Retina (tissue), 1 donor: ENCODE data around the gene AGMO.

Experiments
- DNase-seq: peaks from one replicate; pipeline ENCODE4 v3.0.0-alpha.2; 2016

The AGMO gene

DNA sequence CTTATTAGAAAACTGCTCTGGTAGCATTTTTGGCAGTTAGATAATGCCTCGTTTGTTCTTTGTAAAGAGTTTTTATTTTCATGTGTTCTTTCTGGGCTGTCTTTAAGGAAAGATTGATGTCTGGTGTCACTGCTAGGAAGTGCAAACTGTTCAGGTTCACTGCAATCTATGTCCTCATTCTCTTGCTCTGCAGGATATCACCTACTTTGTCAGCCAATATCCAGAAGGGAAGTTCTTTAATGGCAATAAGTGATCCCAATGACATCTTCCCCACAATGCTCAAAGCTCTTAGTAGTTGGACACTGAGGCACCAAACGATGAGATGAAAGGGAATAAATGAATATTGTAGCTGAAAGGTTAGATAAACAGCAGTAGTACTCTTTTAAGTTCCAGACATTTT lies 115.1 kb downstream of the AGMO start:
- DNase-seq: no peak

DNA sequence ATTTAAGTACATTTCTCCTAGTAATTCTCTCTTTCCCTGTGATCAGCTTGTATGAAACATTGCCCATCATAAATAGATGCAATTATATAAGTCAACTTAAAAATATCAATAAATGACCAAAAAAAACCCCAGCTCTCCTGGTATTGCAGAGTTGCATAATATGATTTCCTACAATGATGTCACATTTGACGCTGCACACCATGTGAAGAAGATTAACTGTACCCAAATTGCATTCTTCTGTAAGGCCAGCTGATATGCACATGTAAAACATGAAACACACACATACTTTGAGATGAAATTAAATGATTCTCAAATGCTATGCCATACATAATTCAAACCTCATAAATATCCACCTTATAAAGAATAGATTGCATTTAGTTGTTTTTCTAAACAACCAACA lies 115.5 kb downstream of the AGMO start:
- no peak for DNase-seq

DNA sequence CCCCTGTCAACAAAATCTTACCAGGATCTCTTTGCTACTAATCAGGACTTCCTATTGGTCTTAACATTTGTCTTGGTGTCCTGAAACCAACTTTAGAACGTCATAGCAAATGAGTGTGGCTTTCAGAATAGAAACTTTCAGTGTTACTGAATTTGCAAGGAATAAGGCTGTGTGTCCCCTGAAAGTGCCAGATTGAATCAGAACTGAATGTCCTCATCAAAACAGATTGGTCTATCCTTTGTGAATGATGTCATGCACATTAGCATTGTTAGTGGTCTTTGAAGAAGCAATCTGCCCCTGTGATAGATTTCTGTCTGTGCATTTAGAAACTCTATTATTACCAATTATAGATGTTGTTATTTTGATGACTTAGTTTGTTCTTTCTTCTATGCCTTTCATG lies 119.9 kb downstream of the AGMO start:
- DNase-seq: no peak

DNA sequence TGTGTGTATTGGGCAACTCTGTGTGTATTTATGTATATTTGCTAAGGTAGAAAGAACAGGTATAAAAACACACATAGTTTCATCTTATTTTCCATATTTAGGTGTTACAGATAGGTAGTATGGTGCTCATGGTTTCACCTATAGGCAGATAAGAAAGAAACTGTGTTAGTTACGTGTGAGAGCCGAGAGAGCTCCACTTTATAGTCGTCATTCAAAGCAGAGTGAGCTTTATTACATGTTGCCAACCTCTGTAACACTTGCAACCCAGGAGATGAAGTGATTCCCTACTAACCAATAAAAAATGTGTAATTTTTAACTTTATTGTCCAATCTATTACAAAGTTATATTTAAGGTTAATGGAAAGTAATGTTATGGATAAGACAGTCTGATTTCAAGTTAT lies 121.3 kb downstream of the AGMO start:
- no peak for DNase-seq

DNA sequence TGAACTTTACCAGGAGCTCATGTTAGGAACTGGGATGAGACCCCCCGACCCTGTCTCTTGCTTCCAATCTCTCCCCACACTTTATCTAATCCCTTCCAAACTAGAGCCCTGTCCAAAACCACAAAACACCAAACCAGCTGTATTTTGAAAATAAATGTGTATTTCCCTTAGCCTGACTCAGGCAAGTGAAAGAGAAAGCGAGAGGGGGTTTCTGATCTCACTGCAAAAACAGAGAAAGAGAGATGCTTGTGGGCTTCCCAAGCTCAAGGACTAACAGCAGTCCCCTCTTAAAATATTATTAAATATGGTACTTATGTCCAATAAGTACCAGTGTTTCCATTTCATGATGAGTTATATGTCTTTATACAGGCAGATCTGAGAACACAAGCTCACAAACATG lies 122.0 kb downstream of the AGMO start:
- DNase-seq: no peak

DNA sequence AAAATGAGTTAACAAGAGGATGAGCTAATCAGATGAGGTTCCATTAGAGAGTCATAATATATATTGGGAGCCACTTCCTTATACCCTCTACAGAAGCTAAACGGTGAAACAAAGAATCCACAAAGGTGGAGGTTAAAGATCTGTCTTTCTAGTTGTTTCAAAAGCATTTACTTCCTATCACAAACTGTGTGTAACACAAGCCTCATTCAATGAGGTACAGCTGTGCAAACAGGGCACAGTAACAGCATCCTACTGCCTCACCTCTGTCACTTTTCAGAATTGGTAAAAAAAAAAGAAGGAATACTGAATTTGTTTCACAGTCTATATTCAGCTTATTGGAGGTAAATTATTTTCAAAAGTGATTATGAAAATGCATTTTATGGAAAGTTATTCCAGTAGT lies 128.7 kb downstream of the AGMO start:
- no peak for DNase-seq

DNA sequence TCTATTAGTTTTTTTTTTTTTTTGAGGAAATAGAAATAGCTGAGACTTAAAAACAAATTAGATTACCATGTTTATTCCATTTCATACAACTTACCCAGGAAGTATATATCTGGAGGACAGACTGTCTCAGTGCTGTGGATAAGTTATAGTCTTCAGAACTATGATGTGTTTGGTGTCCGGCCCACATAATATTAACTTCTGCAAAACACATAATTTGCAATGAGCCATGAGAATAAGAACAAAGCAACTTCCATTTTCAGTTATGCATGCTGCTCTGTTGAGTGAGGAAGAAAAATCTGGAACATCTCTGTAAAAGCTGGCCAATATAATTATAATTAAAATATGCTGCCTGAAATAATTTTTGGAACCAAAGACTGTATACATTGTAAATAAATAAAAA lies 130.9 kb downstream of the AGMO start:
- no peak for DNase-seq

DNA sequence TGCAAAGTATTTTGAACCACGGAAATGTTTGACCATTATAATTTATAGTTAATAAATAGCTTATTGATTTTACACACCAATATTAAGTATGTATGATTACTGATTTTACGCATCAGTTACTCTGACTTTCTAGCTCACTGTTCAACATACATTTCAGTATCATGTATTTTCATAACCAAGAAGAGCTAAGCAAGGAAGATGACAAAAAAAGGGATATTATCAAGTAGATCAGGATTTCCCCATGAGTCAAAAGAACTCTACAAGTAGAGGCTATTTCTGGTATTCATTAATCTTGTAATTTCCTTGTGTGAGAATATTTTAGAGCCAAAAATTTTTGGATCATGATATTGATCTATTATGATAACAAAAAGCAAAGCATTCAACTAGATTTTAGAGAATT lies 131.6 kb downstream of the AGMO start:
- no peak for DNase-seq

DNA sequence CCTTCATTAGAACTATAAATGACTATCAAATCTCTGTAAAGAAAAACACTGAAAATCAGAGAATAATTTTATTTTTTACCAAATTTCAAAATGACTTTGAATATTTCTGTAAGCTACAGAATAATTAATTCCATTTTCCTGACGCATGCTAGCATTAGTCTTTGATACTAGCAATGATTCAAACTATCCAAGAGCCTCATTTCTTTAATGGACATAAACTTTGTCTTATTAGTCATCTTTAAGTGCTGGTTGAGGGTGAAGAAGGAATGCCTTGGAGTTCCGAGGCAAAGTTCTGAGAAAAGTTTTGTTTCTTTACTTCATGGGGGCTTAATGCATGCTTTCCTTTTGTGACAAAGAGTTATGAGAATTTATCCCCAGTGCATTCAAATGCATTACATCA lies 137.3 kb downstream of the AGMO start:
- no peak for DNase-seq

DNA sequence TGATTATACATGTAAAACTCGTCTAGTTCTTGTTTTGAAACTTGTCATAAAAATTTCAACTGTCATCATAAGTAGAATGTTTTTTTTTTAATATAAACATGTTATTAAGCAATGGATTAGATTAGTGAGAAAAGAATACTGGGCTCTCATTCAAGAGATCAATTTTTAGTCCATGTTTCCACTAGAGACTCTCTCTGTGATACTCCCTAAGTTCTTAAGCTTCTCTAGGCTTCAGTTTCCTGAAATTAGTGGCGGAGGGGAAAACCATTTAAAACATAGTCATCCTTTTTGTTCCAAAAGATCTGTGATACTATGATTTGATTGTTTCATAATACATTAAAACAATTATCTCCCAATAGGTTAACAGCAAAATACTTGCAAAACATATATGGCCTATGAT lies 142.2 kb downstream of the AGMO start:
- no peak for DNase-seq

DNA sequence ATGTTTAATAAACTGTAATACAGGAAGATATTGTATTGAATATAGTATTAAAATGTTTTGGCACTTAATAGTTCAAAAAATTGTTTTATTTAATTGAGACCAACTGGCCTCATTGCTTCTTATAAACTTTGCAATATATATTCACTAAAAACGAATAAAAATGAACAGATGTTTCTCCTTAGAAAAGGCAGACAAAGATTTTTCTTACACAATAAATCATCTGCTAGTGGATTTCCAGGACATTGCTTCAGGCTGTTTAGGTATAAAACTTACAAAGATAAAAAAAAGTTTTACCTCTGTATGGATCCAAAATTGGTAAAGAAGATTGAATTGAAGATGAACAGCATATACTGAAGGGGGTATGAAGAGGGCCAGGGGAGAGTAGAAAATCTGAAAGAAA lies 143.6 kb downstream of the AGMO start:
- DNase-seq: no peak

DNA sequence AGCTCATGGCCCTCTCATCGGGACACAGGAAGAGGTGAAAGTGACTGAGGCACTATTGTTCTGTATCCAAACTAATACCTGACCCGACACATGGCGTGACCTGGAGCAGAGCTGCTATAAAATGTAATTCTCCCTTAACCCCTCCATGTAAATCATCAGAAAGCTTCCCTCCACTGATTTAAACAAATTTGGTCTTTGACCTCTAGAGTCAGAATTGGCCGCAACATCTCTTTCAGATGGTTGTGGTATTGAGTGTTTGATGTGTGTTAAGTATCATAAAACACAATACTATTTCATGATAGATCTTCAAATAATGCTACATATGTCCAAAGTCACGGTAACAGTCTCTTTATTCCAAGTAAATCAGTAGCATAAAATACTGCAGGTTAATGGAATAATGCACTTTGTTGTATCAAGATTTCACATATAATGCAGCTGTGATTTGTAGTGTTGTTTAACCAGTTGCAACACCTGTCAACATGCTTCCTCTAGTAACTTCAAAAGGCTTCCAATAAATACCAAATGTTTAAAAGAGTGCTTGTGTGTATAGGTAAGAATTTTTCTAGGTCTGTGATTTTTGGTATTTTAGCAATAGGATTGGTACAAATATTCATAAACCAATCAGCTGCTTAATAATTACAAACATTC lies 144.3 kb downstream of the AGMO start:
- no peak for DNase-seq

DNA sequence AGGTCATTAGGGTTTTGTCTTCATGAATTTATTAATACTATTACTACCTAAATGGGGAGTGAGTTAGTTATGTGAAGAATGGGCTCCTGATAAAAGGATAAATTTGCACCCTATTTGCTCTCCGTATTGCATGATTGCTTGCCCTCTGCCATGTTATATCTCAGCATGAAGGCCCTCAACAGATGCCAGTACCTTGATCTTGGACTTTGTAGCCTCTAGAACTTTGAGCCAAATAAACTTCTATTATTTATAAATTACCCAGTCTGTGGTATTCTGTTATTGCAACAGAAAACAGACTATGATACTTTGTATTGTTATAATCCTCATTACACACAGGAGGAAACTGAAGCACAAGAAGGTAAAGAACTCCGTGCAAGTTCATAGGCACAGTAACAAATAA lies 150.8 kb downstream of the AGMO start:
- DNase-seq: no peak

DNA sequence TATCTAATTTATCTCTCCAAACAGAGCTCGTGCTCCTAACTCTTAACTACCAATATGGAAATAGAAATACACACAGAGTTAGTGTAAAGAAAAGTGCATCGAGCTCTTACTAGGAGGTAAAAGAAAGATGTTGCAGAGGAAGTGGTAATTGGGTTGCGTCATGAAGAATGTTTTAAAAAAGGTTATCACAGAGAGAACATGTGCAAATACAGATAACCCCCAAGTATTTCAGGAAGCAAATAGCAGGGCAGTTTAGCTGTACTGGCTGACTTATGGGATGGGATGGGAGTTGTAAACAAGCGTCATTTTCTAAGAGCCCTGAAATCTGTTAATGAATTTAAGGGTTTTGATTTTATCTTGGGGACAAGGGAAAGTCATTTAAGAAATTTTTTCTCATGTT lies 153.9 kb downstream of the AGMO start:
- DNase-seq: no peak

DNA sequence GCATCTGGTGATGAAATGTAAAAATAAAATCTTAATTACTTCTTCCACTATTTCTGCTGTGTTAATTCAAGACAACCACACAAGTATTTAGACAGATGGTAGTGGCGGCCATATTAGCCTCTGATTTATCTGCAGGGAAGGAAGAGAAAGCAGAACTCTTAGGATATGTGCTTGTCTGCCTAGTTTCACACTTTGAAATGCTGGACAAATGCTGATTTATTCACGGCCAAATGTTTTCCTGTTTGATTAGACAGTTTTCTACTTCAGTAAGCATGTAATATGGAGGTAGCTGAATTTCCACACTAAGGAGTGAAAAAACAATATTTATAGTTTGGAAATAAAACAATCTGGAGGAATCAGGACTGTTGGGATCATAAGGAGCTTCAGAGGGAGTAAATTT lies 158.1 kb downstream of the AGMO start:
- DNase-seq: no peak

DNA sequence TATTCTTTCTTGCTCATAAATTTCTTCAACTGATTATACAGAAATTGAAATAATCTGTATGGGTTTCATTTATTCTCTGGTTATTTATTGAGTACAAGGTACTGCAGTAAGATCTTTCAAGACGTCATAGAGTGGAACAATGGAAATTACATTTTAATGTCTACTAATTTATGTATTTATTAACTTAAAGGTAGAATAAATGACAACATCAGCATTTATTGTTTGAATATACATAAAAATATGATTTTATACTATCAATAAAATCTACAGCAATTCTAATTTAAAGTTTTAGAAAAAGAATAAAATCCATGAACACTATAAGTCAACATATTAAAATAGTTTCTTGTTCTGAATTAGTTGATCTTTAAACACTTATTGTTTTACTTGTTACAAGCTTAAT lies 158.5 kb downstream of the AGMO start:
- no peak for DNase-seq

DNA sequence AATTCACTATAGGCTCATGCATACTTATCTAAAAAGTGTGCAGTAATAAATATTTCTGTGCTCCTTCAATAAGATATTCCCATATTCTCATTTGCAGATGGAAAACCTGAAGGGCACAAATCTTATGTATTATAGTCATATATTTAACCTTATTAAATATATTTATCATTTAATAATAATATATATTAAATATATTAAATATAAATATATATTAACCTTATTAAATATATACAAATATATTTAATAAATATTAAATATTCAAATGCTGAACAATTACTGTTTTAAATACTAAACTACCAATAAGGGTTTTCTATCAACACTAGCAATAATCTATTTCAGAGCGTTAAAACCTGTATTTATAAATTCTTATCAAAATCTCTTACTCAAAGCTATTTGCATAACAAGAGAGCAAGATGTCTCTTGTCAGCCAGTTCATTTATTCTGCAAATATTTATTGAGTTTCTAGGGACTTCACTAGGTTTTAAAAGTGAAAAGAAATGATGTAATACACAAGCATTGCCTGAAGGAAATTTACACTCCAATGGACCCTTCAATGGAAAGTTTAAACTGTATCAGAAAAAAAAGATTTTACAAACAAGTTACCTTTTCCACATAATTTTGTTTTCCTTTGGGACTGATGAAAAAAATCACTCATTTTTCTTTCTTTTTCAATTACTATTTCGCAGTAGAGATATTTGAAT lies 159.2 kb downstream of the AGMO start:
- DNase-seq: no peak

DNA sequence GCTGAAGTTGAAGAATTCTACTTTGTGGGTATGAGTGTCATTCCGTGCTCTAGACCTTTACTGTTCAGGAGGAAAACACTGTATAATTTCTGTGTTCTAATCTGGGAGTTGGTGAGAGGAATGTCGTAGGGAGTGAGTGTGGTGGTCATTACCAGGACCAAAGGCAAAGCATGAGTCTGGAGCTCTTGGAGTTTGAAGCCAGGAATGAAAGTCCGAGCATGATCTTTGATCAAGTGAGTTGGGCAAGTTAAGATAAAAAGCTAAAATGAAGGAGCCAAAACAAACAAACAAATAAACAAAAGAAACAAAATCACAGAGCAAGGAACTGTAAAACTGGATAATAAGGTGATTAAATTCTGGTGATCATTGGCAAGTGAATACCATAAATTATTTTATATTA lies 161.4 kb downstream of the AGMO start:
- no peak for DNase-seq

DNA sequence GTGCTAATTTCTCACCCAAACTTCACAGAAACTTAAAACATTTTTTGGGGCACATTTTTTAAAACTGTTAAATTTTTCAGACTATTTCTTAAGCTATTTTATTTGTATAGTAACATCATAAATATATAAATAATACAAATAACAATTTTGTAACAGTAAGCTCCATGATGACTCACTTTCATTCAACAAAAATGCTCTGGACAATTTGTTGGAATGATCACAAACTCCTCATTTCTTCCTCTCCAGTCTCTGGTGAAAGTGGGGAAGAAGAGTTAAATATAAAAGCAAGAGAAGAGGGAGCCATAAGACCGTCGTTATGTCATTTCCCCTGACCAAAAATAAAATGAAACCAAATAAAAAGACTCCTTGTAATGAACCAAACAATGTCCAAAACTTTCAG lies 162.4 kb downstream of the AGMO start:
- no peak for DNase-seq

DNA sequence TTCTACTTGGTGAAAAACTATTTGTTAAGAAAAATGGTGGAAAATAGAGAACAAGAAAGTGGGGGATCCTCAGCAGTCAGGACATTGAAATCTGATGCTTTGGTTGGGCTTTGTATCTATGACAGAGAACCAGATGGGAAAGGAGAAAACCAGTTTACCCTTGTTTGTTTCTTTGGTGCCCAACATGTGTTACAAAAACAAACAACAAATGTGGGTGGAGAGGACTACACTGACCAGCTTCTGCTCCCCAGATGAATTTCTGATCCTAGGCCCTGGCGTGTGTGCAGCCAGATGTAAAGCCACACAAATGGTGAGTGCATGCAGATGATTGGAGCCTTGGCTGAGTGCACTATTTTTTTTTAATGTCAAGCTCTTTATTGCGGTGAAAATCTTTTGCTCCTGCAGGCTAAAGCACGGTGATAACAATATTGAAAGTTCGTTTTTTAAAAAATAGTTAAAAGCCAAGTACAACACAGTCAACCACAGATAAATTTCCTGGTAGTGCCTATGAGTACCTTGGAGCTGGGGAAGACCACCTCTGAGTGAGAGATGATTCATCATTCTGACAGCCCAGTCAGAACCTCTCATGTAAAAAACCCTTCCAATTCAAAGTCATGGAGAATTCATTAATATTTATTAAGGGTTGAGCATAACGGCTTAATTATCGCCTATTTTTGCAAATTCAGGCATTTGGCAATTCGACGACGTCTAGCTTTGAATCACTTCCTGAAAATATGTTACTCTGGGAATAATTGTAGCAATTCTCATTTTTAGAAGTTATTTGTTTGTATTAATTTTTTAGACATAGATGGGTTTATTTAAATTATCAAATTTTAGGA lies 163.7 kb downstream of the AGMO start:
- peak; percentile 11 for DNase-seq

DNA sequence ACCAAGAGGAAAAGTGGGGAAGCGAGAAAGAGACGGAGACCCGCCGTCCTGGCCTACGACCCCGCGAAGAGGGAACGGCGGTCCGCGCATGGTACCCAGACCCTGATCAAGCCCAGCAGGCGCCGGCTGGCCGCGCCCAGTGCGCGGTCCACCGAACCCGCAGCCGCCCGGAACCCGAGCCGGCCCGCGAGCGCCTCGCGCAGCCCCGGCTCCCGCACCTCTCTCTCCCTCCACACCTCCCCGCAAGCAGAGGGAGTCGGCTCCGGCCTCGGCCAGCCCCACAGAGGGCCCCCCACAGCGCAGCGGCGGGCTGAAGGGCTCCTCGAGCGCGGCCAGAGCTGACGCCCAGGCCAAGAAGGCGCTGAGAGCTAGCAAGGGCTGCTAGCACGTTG lies 164.7 kb downstream of the AGMO start:
- no peak for DNase-seq

DNA sequence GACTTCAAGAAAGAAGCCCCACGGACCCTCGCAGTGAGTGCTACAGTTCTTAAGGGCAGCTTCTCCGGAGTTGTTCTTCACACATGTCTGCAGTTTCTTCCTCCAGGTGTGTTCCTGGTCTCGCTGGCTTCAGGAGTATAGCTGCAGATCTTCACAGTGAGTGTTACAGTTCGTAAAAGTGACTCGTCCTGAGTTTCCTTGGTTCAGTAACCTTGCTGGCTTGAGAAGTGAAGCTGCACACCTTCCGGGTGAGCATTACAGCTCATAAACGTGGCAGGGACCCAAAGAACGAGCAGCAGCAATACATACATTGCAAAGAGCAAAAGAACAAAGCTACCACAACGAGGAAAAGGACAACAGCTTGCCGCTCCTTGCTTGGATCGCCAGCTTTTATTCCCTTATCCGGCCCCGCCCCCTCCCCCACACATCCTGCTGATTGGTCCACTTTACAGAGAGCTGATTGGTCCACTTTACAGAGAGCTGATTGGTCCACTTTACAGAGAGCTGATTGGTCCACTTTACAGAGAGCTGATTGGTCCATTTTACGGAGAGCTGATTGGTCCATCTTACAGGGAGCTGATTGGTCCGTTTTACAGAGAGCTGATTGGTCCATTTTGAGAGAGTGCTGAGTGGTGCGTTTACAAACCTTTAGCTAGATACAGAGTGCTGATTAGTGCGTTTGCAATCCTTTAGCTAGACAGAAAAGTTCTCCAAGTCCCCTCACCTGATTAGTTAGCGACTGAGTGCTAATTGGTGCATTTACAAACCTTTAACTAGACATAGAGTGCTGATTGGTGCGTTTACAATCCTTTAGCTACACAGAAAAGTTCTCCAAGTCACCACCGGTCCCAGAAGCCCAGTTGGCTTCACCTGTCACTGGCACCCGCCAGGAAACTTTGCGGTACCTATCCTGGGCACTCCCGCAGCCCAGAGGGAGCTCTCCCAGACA lies 165.3 kb downstream of the AGMO start:
- no peak for DNase-seq

DNA sequence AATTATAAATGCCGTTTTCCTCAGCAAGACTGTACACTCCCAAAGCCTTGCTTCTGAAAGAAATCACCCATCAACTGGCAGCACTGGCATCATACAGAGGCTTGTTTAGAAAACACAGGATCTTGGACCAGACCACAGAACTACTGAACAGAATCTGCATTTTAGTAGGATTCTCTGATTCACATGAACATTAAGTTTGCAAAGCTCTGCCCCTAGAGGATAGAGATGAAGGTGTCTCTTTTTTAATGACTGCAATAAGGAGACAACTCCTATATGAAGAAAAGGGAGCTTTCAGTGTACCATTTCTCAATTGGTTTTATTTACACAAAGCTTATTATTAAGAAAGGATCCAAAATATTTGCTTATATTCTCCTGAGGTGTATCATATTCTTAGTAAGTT lies 172.7 kb downstream of the AGMO start:
- DNase-seq: no peak
